GM21528 (cell line): Measurements from ENCODE around the gene DIP2A.
"Not testable (repeated sequence)": the region's sequence is repeated elsewhere in the genome, so short reads cannot be mapped to it uniquely, and the experiment has no call there.

Experiments used
- ATAC-seq: cut with Tn5 transposase; IDR thresholded peaks from one replicate; pipeline ENCODE4 v1.9.1; 2021; ENCODE audit warnings: mild to moderate bottlenecking, moderate library complexity; ENCODE audit not compliant: unreplicated experiment, low FRiP score

Gene DIP2A

GRCh38 chr21:46518983-46519583 is 60.4 kb downstream of the DIP2A start:
- no peak for ATAC-seq

GRCh38 chr21:46527393-46527792 is 68.7 kb downstream of the DIP2A start:
- not testable (repeated sequence) for ATAC-seq

GRCh38 chr21:46527801-46528200 is 69.1 kb downstream of the DIP2A start:
- no peak for ATAC-seq

- ATAC-seq = no peak
Measured at GRCh38 chr21:46532080-46532479, 73.4 kb downstream of the DIP2A start.

- no peak for ATAC-seq
Measured at GRCh38 chr21:46537026-46537425, 78.3 kb downstream of the DIP2A start.

GRCh38 chr21:46538262-46538661 is 79.6 kb downstream of the DIP2A start:
- ATAC-seq = no peak

- no peak for ATAC-seq
Measured at GRCh38 chr21:46538851-46539666, 80.4 kb downstream of the DIP2A start.

GRCh38 chr21:46540087-46540710 is 81.5 kb downstream of the DIP2A start:
- ATAC-seq = no peak

GRCh38 chr21:46542588-46543124 is 84.0 kb downstream of the DIP2A start:
- ATAC-seq = no peak

- no peak for ATAC-seq
Measured at GRCh38 chr21:46543306-46543705, 84.6 kb downstream of the DIP2A start.

GRCh38 chr21:46544003-46544402 is 85.3 kb downstream of the DIP2A start:
- ATAC-seq = no peak

- no peak for ATAC-seq
Measured at GRCh38 chr21:46544824-46545223, 86.1 kb downstream of the DIP2A start.

- no peak for ATAC-seq
Measured at GRCh38 chr21:46545363-46545762, 86.7 kb downstream of the DIP2A start.

GRCh38 chr21:46545911-46546310 is 87.2 kb downstream of the DIP2A start:
- ATAC-seq = no peak

GRCh38 chr21:46546799-46547198 is 88.1 kb downstream of the DIP2A start:
- ATAC-seq = no peak

- no peak for ATAC-seq
Measured at GRCh38 chr21:46549650-46550049, 91.0 kb downstream of the DIP2A start.

- no peak for ATAC-seq
Measured at GRCh38 chr21:46550116-46550941, 91.6 kb downstream of the DIP2A start.

GRCh38 chr21:46551636-46552241 is 93.0 kb downstream of the DIP2A start:
- no peak for ATAC-seq

- no peak for ATAC-seq
Measured at GRCh38 chr21:46552274-46552673, 93.6 kb downstream of the DIP2A start.

GRCh38 chr21:46552865-46553379 is 94.2 kb downstream of the DIP2A start:
- no peak for ATAC-seq
